ENCODE data around the gene OR52K1.

- TF ChIP-seq, protein P1, sequence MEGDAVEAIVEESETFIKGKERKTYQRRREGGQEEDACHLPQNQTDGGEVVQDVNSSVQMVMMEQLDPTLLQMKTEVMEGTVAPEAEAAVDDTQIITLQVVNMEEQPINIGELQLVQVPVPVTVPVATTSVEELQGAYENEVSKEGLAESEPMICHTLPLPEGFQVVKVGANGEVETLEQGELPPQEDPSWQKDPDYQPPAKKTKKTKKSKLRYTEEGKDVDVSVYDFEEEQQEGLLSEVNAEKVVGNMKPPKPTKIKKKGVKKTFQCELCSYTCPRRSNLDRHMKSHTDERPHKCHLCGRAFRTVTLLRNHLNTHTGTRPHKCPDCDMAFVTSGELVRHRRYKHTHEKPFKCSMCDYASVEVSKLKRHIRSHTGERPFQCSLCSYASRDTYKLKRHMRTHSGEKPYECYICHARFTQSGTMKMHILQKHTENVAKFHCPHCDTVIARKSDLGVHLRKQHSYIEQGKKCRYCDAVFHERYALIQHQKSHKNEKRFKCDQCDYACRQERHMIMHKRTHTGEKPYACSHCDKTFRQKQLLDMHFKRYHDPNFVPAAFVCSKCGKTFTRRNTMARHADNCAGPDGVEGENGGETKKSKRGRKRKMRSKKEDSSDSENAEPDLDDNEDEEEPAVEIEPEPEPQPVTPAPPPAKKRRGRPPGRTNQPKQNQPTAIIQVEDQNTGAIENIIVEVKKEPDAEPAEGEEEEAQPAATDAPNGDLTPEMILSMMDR (optimal IDR thresholded peaks at IDR 0.05 in 1 of 3, IDR thresholded peaks at IDR 0.05 in 1 of 3, conservative IDR thresholded peaks at IDR 0.05 in 1 of 3; ENCODE audit: extremely low read depth in 1 of 3, insufficient read depth in 2 of 3, low read length in 3 of 3): no peak
- no peak for TF ChIP-seq EZH2 (IDR thresholded peaks at IDR 0.05; ENCODE audit: low read length)
Measured at GRCh38 chr11:4441515-4441914, 40.9 kb upstream of the OR52K1 start.
